HEK293 (cell line): ENCODE data around the gene MTHFSD.

Experiments used
- CTCF ChIA-PET: fragments of 350-600 bp; formaldehyde crosslinking; extraction: SDS; loops from one replicate; lab custom pipeline; 2021; ENCODE audit warnings: antibody characterized with exemption; lab: Yijun Ruan, JAX
- POLR2A ChIA-PET: fragments of 300-600 bp; formaldehyde crosslinking; extraction: SDS; loops from one replicate; lab custom pipeline; 2020; ENCODE audit warnings: antibody characterized with exemption, inconsistent platforms; lab: Yijun Ruan, JAX
- H3K27ac ChIP-seq: fragments of 200-500 bp; sonication (Bioruptor generic); 2 replicates; pipeline ENCODE4 v1.5.1; 2014; ENCODE audit warnings: low read depth, low read length, control low read depth, inconsistent platforms; ENCODE audit errors: extremely low read depth
- H3K36me3 ChIP-seq, 2 experiments: fragments of 200-500 bp in 1 of 2; sonication (Bioruptor generic) in 1 of 2; 1 replicate in 1 of 2; 2 replicates in 1 of 2; pipeline ENCODE4 v1.5.1; 2014 to 2017; ENCODE audit warnings: inconsistent platforms in 2 of 2, low read length in 2 of 2; ENCODE audit not compliant: control insufficient read depth in 2 of 2, insufficient read depth in 1 of 2
- H3K4me1 ChIP-seq: fragments of 200-500 bp; sonication (Bioruptor generic); 2 replicates; pipeline ENCODE4 v1.5.1; 2014; ENCODE audit warnings: mild to moderate bottlenecking, low read length, inconsistent platforms; ENCODE audit not compliant: control insufficient read depth, insufficient read depth
- H3K4me3 ChIP-seq: 2 replicates; pipeline ENCODE4 v1.5.1; 2011; ENCODE audit warnings: low read depth, mild to moderate bottlenecking, control low read depth, low read length, moderate library complexity
- H3K9me3 ChIP-seq: fragments of 200-500 bp; sonication (Bioruptor generic); 2 replicates; pipeline ENCODE4 v1.5.1; 2014; ENCODE audit warnings: low read depth, low read length, inconsistent platforms; ENCODE audit not compliant: control insufficient read depth, insufficient read depth
- BCL11A ChIP-seq: fragments of 450-650 bp; formaldehyde crosslinking; IDR thresholded peaks from 2 replicates; pipeline ENCODE4 v1.5.1; 2016; ENCODE audit warnings: low read depth, missing biosample characterization, missing genetic modification characterization
- INSM2 ChIP-seq: fragments of 450-650 bp; formaldehyde crosslinking; IDR thresholded peaks from 2 replicates; pipeline ENCODE4 v1.5.1; 2016; ENCODE audit warnings: missing biosample characterization, missing genetic modification characterization
- SALL2 ChIP-seq: fragments of 450-650 bp; formaldehyde crosslinking; IDR thresholded peaks from 2 replicates; pipeline ENCODE4 v1.5.0; 2017; ENCODE audit warnings: missing biosample characterization, mild to moderate bottlenecking, missing genetic modification characterization, borderline replicate concordance
- ZBTB21 ChIP-seq: fragments of 450-650 bp; formaldehyde crosslinking; IDR thresholded peaks from 2 replicates; pipeline ENCODE4 v1.5.1; 2017; ENCODE audit warnings: missing biosample characterization, missing genetic modification characterization
- ZEB2 ChIP-seq: fragments of 450-650 bp; formaldehyde crosslinking; IDR thresholded peaks from 2 replicates; pipeline ENCODE4 v1.5.1; 2016; ENCODE audit warnings: missing biosample characterization, missing genetic modification characterization
- ZFP41 ChIP-seq: fragments of 450-650 bp; formaldehyde crosslinking; IDR thresholded peaks from 2 replicates; pipeline ENCODE4 v1.5.1; 2016; ENCODE audit warnings: missing biosample characterization, missing genetic modification characterization, borderline replicate concordance
- ZFP69B ChIP-seq: fragments of 450-650 bp; formaldehyde crosslinking; IDR thresholded peaks from 2 replicates; pipeline ENCODE4 v1.5.1; 2016; ENCODE audit warnings: missing biosample characterization, missing genetic modification characterization
- ZNF112 ChIP-seq: fragments of 450-650 bp; formaldehyde crosslinking; IDR thresholded peaks from 2 replicates; pipeline ENCODE4 v1.5.0; 2017; ENCODE audit warnings: missing biosample characterization, missing genetic modification characterization
- ZNF155 ChIP-seq: fragments of 450-650 bp; formaldehyde crosslinking; IDR thresholded peaks from 2 replicates; pipeline ENCODE4 v1.5.1; 2016; ENCODE audit warnings: missing biosample characterization, missing genetic modification characterization
- ZNF18 ChIP-seq: fragments of 450-650 bp; formaldehyde crosslinking; IDR thresholded peaks from 2 replicates; pipeline ENCODE4 v1.5.1; 2016; ENCODE audit warnings: missing biosample characterization, missing genetic modification characterization
- ZNF248 ChIP-seq: fragments of 450-650 bp; formaldehyde crosslinking; IDR thresholded peaks from 2 replicates; pipeline ENCODE4 v1.5.1; 2017; ENCODE audit warnings: missing biosample characterization, missing genetic modification characterization
- ZNF416 ChIP-seq: fragments of 450-650 bp; formaldehyde crosslinking; IDR thresholded peaks from 2 replicates; pipeline ENCODE4 v1.5.1; 2016; ENCODE audit warnings: missing biosample characterization, missing genetic modification characterization
- ZNF433 ChIP-seq: fragments of 450-650 bp; formaldehyde crosslinking; IDR thresholded peaks from 2 replicates; pipeline ENCODE4 v1.5.1; 2016; ENCODE audit warnings: missing biosample characterization, missing genetic modification characterization, low read depth
- ZNF48 ChIP-seq: fragments of 450-650 bp; formaldehyde crosslinking; IDR thresholded peaks from 2 replicates; pipeline ENCODE4 v1.5.1; 2016; ENCODE audit warnings: missing biosample characterization, missing genetic modification characterization
- ZNF555 ChIP-seq: fragments of 450-650 bp; formaldehyde crosslinking; conservative IDR thresholded peaks from 2 replicates; pipeline ENCODE4 v1.5.1; 2017; ENCODE audit warnings: missing biosample characterization, mild to moderate bottlenecking, missing genetic modification characterization, inconsistent platforms
- ZNF571 ChIP-seq: fragments of 450-650 bp; formaldehyde crosslinking; IDR thresholded peaks from 2 replicates; pipeline ENCODE4 v1.5.0; 2017; ENCODE audit warnings: missing biosample characterization, missing genetic modification characterization
- ZNF580 ChIP-seq: fragments of 450-650 bp; formaldehyde crosslinking; IDR thresholded peaks from 2 replicates; pipeline ENCODE4 v1.5.1; 2016; ENCODE audit warnings: missing biosample characterization, missing genetic modification characterization
- ZNF621 ChIP-seq: fragments of 450-650 bp; formaldehyde crosslinking; IDR thresholded peaks from 2 replicates; pipeline ENCODE4 v1.5.1; 2017; ENCODE audit warnings: missing biosample characterization, missing genetic modification characterization
- ZNF654 ChIP-seq: fragments of 450-650 bp; formaldehyde crosslinking; IDR thresholded peaks from 2 replicates; pipeline ENCODE4 v1.5.1; 2016; ENCODE audit warnings: low read depth, missing biosample characterization, missing genetic modification characterization
- ZNF660 ChIP-seq: fragments of 450-650 bp; IDR thresholded peaks from 2 replicates; pipeline ENCODE4 v1.5.1; 2018; ENCODE audit warnings: missing biosample characterization, mild to moderate bottlenecking, missing genetic modification characterization
- ZNF664 ChIP-seq: fragments of 450-650 bp; formaldehyde crosslinking; IDR thresholded peaks from 2 replicates; pipeline ENCODE4 v1.5.1; 2016; ENCODE audit warnings: missing biosample characterization, missing genetic modification characterization
- ZNF704 ChIP-seq: fragments of 450-650 bp; formaldehyde crosslinking; IDR thresholded peaks from 2 replicates; pipeline ENCODE4 v1.5.1; 2016; ENCODE audit warnings: missing biosample characterization, missing genetic modification characterization
- ZNF76 ChIP-seq: fragments of 450-650 bp; formaldehyde crosslinking; IDR thresholded peaks from 2 replicates; pipeline ENCODE4; 2016; ENCODE audit warnings: low read depth, missing biosample characterization, missing genetic modification characterization, borderline replicate concordance
- ZNF768 ChIP-seq: fragments of 450-650 bp; formaldehyde crosslinking; IDR thresholded peaks from 2 replicates; pipeline ENCODE4 v1.5.1; 2018; ENCODE audit warnings: missing biosample characterization, mild to moderate bottlenecking, missing genetic modification characterization

Gene MTHFSD

GRCh38 chr16:86602521-86602920, 47.5 kb upstream of the MTHFSD start:
- ChIA-PET POLR2A (no interaction called here), CTCF (no interaction called here)
- TF ChIP-seq ZNF768 (tag by site-specific recombination): no peak
- TF ChIP-seq ZNF433: no peak
- TF ChIP-seq BCL11A (tag by site-specific recombination): no peak
- no peak for TF ChIP-seq ZFP69B (tag by site-specific recombination)
- TF ChIP-seq ZNF48 (tag by site-specific recombination): no peak
- TF ChIP-seq ZNF76 (tag by site-specific recombination): no peak
- no peak for TF ChIP-seq ZNF580
- no peak for TF ChIP-seq ZNF664 (tag by site-specific recombination)
- TF ChIP-seq ZNF155 (tag by site-specific recombination): no peak
- no peak for TF ChIP-seq ZNF660 (tag by site-specific recombination)
- no peak for TF ChIP-seq ZNF654 (tag by site-specific recombination)
- Histone ChIP-seq H3K4me3 (no peak overlapping the region), H3K27ac (no peak overlapping the region), H3K9me3 (no peaks in the 10 kb centered on the region), H3K36me3 (no peaks in the 10 kb centered on the region), H3K4me1 (no peaks in the 10 kb centered on the region)

GRCh38 chr16:86601356-86601755, 46.3 kb upstream of the MTHFSD start:
- POLR2A ChIA-PET: no interaction called here
- no peak for TF ChIP-seq ZNF555 (tag by site-specific recombination)
- TF ChIP-seq ZNF416 (tag by site-specific recombination): no peak
- TF ChIP-seq, all 188 proteins: peak for 0
- no peak overlapping the region for H3K4me3 ChIP-seq
- H3K4me1 ChIP-seq: no peaks in the 10 kb centered on the region
- H3K9me3 ChIP-seq: no peaks in the 10 kb centered on the region
- no peak overlapping the region for H3K27ac ChIP-seq
- H3K36me3 ChIP-seq: no peaks in the 10 kb centered on the region
- CTCF ChIA-PET: no interaction called here

GRCh38 chr16:86598607-86599565, 43.9 kb upstream of the MTHFSD start:
- H3K4me1 ChIP-seq: no peaks in the 10 kb centered on the region
- ChIA-PET POLR2A (no interaction called here), CTCF (no interaction called here)
- no peaks in the 10 kb centered on the region for H3K9me3 ChIP-seq
- H3K27ac ChIP-seq: no peak overlapping the region
- no peak for TF ChIP-seq ZNF112 (tag by site-specific recombination)
- TF ChIP-seq ZNF155 (tag by site-specific recombination): no peak
- TF ChIP-seq ZBTB21: no peak
- no peak for TF ChIP-seq ZNF248 (tag by site-specific recombination)
- no peak for TF ChIP-seq SALL2
- no peak for TF ChIP-seq ZNF571 (tag by site-specific recombination)
- no peak for TF ChIP-seq INSM2 (tag by site-specific recombination)
- TF ChIP-seq ZNF621 (tag by site-specific recombination): no peak
- TF ChIP-seq ZNF18 (tag by site-specific recombination): no peak
- TF ChIP-seq ZEB2 (tag by site-specific recombination): no peak
- TF ChIP-seq ZNF704 (tag by site-specific recombination): no peak
- no peak for TF ChIP-seq ZFP41
- no peak overlapping the region for H3K4me3 ChIP-seq
- H3K36me3 ChIP-seq: no peaks in the 10 kb centered on the region
